Measurements from ENCODE around the gene RANGAP1.

Gene RANGAP1

DNA sequence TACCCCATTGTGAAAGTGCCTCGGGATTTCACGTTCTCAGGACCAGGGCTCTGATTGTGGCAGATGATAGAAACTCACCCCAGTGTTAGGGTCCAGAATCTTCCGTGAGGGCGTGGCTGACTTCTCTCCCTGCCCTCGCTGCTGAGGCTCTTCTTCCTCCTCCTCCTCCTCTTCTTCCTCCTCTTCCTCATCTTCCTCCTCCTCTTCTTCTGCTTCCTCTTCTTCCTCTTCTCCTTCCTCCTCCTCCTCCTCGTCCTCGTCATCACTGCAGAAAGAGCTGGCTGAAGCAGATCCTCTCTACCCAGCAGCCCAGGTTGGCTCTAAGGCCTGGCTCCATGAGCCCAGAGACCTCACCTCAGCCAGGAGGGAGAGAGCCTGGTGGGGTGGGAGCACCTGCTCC, 31.8 kb downstream of the RANGAP1 start:
- no peak for DNase-seq (ENCODE audit: low read depth)
- no peak overlapping the region for H3K4me3 ChIP-seq (ENCODE audit: control insufficient read depth, low read depth, low read length)
- TF ChIP-seq, protein P1, sequence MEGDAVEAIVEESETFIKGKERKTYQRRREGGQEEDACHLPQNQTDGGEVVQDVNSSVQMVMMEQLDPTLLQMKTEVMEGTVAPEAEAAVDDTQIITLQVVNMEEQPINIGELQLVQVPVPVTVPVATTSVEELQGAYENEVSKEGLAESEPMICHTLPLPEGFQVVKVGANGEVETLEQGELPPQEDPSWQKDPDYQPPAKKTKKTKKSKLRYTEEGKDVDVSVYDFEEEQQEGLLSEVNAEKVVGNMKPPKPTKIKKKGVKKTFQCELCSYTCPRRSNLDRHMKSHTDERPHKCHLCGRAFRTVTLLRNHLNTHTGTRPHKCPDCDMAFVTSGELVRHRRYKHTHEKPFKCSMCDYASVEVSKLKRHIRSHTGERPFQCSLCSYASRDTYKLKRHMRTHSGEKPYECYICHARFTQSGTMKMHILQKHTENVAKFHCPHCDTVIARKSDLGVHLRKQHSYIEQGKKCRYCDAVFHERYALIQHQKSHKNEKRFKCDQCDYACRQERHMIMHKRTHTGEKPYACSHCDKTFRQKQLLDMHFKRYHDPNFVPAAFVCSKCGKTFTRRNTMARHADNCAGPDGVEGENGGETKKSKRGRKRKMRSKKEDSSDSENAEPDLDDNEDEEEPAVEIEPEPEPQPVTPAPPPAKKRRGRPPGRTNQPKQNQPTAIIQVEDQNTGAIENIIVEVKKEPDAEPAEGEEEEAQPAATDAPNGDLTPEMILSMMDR (IDR thresholded peaks at IDR 0.05; ENCODE audit: control insufficient read depth, insufficient read depth, low read depth, low read length, missing control alignments): no peak

DNA sequence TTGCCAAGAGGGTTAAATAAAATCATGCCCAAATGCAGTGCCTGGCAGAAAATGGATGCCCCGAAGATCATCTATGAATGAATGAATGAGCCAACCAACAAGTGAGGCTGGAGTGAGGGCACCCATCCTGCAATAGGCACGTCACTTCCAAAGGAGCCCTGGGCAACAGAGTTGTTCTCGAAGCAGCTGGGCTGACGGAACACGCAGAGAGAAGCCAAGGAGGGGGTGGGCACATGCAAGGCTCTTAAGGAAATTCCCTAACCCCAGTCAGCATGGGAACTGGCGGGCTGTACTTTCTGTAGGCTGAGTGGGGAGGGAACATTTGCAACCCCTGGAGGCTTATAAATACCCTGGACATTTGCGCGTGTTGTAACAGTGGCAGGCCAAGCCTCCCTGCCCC, 33.6 kb downstream of the RANGAP1 start:
- TF ChIP-seq, protein P1 (IDR thresholded peaks at IDR 0.05; ENCODE audit: control insufficient read depth, insufficient read depth, low read depth, low read length, missing control alignments): no peak
- H3K4me3 ChIP-seq (ENCODE audit: control insufficient read depth, low read depth, low read length): no peak overlapping the region
- no peak for DNase-seq (ENCODE audit: low read depth)

DNA sequence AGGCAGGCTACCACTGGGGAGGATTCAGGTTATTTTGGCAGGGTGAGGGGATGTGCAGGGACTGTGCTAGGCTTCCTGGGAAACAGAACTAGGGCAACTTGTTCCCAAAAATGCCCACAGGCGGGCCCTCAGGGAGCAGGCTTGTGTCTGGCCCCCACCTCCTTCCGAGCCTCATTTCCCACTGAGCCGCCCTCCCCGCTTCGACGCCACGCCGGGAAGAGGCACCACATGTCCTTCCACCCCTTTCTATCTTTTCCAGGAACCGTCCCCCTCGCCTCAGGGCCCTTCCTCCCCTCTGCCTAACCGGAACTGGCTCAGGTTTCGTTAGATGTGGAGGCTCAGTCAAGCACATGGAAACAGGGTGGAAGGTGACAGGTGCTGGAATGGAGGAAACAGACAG, 35.9 kb downstream of the RANGAP1 start:
- TF ChIP-seq, protein P1 (IDR thresholded peaks at IDR 0.05; ENCODE audit: control insufficient read depth, insufficient read depth, low read depth, low read length, missing control alignments): no peak
- H3K4me3 ChIP-seq (ENCODE audit: control insufficient read depth, low read depth, low read length): no peak overlapping the region
- DNase-seq (ENCODE audit: low read depth): no peak

DNA sequence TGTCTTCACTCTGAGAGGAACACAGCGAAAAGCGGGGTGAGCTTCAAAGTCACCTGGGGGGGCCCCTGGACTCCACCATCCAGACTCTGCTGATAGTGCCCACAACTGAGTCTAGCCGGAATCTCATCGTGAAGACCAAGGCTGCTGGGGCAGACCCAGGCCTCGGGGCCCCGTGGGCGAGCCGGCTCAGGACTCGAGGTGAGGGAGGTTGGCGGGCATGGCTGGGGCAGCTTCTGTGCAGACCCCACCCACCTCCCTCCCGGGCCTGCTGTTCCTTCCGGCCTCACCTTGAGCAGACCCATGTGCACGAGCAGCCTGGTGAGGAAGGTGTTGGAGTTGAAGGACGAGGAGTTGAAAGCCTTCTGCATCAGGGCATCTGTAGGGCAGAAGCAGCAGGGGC, 36.5 kb downstream of the RANGAP1 start:
- TF ChIP-seq, protein P1 (IDR thresholded peaks at IDR 0.05; ENCODE audit: control insufficient read depth, insufficient read depth, low read depth, low read length, missing control alignments): no peak
- H3K4me3 ChIP-seq (ENCODE audit: control insufficient read depth, low read depth, low read length): no peak overlapping the region
- DNase-seq (ENCODE audit: low read depth): no peak

DNA sequence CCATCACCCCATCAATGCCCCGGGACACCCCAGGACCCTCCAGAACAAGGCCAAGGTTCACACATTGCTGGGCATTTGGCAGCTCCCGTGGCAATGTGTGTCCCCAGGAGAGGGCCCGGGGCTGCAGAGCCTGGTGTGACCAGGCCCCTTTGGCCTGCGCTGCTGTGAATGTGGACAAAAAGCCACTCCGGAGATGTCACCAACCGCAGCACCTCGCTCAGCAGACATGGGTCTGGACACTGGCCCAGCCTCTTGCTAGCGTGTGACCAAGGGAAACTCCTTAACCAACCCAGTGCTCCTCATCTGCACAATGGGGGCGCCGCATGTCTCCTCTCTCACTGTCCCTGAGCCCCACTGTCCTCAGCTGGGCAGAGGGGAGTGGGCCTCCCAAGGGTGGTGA, 37.2 kb downstream of the RANGAP1 start:
- H3K4me3 ChIP-seq (ENCODE audit: control insufficient read depth, low read depth, low read length): no peak overlapping the region
- TF ChIP-seq, protein P1 (IDR thresholded peaks at IDR 0.05; ENCODE audit: control insufficient read depth, insufficient read depth, low read depth, low read length, missing control alignments): no peak
- DNase-seq (ENCODE audit: low read depth): no peak

DNA sequence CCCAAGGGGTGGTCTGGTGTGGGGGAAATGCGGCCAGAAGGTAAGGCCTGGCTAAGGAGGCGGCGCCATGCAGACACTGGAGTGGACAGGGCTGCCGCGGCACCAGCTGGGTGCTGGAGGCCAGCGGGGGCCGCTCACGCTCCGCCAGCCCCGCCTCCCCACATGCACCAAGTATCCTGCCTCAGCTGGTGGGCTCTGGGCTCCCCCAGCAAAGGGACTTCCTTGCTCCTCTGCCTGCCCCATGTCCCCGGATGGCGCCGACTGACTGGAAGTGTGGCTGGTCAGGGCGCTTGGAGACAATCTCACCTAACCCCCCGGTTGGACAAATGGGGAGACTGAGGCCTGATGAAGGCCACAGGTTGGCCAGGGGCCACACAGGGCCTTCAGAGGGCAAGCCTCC, 37.7 kb downstream of the RANGAP1 start:
- TF ChIP-seq, protein P1 (IDR thresholded peaks at IDR 0.05; ENCODE audit: control insufficient read depth, insufficient read depth, low read depth, low read length, missing control alignments): no peak
- no peak for DNase-seq (ENCODE audit: low read depth)
- H3K4me3 ChIP-seq (ENCODE audit: control insufficient read depth, low read depth, low read length): no peak overlapping the region

DNA sequence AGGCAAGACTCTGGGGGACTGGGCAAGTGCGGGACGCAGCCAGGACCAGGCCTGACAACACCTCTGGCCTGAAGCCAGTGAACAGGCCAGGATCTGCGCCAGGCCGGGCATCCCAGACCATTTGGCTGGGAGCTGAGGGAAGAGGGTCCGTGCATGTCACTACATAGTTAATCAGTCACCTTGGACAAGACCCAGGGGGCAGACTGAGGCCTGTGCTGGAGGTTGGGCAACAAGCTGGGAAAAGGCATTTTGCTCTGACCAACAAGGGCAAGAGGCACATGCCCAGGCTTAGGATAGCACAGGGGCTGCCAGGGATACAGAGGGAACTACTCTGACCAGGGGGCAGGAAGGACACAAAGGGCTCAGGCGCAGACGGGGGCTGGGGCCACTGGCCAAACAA, 38.3 kb downstream of the RANGAP1 start:
- H3K4me3 ChIP-seq (ENCODE audit: control insufficient read depth, low read depth, low read length): no peak overlapping the region
- TF ChIP-seq, protein P1 (IDR thresholded peaks at IDR 0.05; ENCODE audit: control insufficient read depth, insufficient read depth, low read depth, low read length, missing control alignments): no peak
- DNase-seq (ENCODE audit: low read depth): no peak
